ENCODE results near the gene CHD3.

GRCh38 chr17:7931709-7932482 is 43.3 kb downstream of the CHD3 start, which contains the start of the genes CNTROB and TRAPPC1:
- TF ChIP-seq, protein P1, sequence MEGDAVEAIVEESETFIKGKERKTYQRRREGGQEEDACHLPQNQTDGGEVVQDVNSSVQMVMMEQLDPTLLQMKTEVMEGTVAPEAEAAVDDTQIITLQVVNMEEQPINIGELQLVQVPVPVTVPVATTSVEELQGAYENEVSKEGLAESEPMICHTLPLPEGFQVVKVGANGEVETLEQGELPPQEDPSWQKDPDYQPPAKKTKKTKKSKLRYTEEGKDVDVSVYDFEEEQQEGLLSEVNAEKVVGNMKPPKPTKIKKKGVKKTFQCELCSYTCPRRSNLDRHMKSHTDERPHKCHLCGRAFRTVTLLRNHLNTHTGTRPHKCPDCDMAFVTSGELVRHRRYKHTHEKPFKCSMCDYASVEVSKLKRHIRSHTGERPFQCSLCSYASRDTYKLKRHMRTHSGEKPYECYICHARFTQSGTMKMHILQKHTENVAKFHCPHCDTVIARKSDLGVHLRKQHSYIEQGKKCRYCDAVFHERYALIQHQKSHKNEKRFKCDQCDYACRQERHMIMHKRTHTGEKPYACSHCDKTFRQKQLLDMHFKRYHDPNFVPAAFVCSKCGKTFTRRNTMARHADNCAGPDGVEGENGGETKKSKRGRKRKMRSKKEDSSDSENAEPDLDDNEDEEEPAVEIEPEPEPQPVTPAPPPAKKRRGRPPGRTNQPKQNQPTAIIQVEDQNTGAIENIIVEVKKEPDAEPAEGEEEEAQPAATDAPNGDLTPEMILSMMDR (IDR thresholded peaks at IDR 0.05), result peak in 1 of 6 experiments; percentile 2
- TF ChIP-seq POLR2A (IDR thresholded peaks at IDR 0.05), result peak; percentile 50 to 58
